ENCODE measurements around the gene PHF13.
"Not testable (repeated sequence)": the region's sequence is repeated elsewhere in the genome, so short reads cannot be mapped to it uniquely, and the experiment has no call there.

Gene PHF13

DNA sequence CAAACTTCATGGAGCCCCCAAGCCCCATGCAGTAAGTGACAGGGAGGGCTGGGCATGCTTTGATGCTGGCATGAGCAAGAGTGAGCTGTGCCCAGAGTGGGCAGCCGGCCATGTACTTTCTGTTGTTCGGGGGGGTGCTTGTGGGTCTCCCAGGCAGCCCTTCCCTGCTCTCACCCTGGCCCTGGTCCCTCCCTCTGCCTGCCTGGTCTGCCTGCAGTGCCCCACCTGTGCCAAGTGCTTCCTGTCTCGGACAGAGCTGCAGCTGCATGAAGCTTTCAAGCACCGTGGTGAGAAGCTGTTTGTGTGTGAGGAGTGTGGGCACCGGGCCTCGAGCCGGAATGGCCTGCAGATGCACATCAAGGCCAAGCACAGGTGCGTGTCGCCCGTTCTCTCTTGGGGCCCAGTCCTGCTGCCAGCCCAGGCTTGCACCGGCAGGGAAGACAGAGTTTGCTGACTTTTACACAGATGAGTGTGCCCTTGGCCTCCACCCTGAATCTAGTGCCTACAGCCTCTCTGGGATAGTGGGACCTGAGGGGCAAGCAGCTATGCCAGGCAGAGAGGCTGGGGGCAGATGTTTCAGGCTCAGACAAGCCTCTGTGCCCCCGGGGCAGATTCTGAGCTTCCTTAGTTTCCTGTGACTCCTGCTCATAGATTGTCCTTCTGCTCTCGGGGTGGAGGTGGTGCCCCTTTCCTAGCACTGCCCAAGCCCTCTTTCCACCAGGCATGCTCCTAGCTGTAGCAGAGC lies 26.1 kb upstream of the PHF13 start:
- no peak for DNase-seq

DNA sequence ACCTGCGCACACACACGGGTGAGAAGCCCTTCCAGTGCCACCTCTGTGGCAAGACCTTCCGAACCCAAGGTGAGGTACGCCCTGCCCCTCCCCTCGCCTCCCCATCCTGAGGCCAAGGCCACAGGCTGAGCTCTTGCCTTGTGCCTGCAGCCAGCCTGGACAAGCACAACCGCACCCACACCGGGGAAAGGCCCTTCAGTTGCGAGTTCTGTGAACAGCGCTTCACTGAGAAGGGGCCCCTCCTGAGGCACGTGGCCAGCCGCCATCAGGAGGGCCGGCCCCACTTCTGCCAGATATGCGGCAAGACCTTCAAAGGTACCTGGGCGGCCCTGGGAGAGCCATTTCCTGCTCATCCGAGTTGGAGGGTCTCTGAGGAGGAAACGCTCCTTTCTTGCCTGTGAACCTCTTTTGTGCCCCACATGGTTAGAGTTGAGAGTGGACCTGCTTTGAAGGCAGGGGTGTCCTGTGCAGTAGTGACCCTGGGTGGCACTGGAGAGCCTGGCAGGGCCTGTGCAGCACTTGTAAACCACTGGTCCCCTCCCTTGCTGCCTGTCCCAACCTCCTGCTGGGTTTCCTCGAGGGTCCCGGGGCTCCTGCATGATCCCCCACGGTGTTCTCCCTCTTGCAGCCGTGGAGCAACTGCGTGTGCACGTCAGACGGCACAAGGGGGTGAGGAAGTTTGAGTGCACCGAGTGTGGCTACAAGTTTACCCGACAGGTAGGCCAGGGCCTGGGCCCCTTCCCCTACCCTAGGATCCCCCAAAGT lies 25.2 kb upstream of the PHF13 start:
- no peak for DNase-seq

DNA sequence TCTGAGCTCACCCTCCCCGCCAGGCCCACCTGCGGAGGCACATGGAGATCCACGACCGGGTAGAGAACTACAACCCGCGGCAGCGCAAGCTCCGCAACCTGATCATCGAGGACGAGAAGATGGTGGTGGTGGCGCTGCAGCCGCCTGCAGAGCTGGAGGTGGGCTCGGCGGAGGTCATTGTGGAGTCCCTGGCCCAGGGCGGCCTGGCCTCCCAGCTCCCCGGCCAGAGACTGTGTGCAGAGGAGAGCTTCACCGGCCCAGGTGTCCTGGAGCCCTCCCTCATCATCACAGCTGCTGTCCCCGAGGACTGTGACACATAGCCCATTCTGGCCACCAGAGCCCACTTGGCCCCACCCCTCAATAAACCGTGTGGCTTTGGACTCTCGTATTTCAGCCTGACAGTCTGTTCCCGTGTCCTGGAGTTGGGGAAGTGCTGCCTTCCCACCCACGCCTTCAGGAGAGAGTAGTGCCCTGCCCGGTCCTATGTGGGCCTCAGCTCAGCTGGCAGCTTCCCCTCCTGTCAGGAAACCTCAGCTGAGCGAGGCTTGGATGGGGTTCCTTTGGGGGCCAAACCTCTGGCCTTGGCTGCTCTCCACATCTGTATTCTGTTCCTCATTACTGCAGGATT lies 24.5 kb upstream of the PHF13 start:
- DNase-seq: no peak

DNA sequence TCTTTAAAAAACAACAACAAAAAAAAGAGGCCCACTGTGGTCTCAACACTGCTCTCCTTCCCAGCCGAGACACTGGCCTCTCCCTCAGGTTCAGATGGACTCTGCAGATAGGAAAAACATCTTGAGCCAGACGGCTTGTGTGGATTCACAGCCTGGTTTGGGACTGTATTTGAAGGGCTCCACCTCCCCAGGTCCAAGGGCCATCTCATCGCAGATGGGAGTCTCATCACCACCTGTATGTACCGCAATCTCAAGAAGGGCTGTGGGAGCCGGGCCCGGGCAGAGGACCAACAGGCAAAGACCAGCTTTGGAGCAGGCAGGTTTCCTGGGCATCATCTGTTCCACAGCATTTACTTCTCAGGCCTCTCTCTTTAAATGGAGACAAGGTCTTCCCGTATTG lies 23.5 kb upstream of the PHF13 start:
- no peak for DNase-seq

DNA sequence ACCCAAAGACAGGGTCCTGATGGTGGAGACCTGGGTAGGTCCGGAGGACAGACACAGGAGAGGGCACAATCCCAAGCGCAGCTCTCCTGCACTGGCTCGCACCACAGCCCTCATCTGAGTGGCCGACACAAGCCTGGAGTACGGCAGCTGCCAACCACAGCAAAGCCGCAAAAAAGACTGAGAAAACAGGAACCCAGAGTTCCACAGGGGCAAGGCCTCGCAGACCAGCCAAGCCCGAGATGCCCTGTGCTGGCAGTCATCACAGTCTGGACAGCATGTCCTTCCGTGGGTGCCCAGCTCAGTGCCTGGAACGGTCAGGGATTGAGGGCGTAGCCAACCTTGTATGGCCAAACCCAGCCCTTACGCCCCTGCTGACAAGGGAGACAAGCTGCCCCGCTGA lies 22.3 kb upstream of the PHF13 start:
- no peak for DNase-seq

DNA sequence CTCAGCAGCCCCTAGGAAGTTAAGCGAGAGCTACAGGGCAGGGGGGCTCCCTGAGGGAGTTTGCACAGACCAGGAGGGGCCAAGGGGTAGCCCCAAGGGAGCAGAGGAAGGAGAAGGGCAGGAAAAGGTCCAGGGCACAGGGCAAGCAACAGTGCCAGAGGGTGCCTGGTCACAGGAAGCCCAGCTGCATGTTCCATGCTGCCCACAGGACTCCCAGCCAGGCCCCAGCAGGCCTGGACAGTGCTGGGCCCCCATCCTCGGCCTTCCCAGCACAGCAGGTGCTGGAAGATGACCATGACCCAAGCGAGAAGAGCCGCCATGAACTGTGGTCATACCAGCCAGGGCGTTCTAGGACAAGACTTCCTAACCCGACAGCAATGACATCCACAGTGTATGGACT lies 21.9 kb upstream of the PHF13 start:
- no peak for DNase-seq

DNA sequence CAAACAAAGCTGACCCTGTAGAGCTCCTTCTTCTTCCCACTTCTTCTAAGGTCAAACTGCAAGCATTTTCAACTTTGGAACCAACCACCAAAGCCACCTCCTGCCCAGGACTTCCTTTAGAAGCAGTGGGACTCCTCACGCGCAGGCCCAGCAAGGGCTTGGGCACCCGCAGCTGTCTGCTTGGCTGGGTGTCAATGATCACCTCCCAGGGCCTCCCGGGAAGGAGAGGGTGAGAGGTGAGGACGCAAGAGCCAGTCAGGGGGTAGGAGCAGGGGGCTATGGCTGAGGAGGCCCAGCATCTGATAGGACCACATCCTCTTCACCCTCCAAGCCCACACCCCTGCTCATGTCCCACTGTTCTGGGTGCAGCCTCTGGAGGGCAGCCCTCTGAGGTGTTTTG lies 21.1 kb upstream of the PHF13 start:
- no peak for DNase-seq

DNA sequence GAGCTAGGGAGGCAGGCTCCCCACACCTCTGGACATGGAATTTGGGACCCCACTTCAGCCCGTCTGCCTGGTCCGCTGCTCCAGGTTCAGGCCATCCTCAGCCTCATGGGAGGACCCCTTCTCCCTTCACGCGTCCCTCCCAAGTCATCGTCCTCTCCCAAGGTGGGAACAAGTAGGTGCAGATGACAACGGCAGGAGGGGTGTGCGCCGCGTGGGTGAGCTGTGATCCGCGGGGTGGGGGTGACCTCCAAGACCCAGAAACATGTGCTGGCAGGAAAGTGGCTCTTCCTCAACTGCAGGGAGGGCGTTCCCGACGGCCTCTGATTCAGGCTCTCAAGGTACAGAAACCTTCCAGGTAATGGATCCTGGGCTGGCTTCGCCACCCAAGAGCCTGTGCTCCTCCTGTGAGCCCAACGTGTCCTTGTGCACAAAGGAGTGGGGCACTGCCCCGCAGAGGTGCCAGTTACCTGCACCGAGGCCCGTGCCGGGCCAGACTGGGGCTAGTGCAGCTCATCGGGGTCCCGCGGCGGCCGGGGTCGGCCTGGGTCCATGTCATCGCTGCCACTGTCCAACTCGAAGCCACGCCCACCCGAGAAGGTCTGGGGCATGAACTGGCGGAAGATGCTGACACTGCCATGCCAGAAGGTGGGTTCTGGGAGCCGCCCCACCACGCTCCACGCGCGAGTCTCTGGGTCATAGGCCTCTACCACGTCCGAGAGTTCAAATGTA lies 20.5 kb upstream of the PHF13 start:
- no peak for DNase-seq

DNA sequence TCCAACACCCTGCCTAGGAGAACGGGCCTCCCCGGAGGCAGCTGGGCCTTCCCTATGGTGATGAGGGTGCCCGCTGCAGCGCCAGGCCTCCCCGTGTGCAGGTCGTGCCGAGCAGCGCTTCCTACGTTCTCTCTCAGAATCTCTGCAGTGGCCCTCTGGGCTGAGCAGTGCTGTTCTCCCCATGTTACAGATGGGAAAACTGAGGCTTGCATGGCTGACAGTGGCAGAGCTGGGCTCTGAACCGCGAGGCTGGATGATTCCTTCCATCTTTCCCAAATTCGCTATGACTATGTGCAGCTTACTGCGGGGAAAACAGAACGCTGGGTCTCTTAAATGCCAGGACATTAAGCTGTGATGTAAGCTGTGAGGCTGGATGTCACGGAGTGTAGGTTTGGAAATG lies 19.7 kb upstream of the PHF13 start:
- no peak for DNase-seq

DNA sequence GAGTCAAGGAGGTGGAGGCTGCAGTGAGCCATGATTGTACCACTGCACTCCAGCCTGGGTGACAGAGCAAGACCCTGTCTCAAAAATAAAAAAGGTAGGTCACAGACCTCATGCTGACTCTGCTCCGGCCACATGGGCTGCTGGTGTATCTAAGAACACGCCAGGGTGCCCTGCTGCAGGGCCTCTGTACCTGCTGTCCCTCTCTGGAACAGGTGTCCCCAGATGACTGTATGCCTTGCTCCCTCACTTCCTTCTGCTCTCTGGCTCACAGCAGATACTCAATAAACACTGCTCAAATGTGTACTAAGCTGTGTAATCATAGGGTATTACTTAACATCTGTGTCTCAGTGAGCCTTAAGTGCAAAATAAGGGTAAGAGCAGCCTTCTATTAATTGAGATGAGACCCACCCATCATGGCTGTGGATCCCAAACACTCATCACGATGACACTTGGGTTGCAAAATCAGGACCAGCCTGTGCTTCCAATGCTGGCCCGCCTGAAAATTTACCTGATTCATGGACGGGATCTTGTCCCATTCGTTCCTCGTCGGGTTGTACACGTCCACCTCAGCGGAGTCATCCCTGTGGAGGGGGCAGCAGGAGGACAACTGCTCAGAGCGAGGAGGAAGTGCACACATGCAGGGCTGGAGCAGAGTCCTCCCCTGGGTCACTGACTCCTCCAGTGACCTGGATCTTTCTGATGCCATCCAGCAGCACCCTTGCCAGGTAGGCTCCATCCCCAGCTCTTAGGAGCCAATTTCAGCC lies 18.4 kb upstream of the PHF13 start:
- no peak for DNase-seq

DNA sequence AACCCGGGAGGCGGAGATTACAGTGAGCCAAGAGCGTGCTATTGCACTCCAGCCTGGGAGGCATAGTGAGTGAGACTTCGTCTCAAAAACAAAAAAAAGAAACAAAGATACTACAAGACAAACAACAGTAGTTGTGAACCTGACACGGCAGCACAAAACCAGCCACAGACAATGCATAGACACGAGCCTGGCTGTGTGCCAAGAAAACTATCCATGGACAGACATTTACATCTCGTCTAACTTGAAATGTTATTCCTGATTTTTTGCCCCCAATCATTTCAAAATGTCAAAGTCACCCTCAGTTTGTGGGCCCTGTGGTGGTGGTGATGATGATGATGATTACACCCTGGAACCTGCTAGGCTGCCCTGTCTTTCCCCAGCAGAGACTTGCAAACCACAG lies 17.2 kb upstream of the PHF13 start:
- DNase-seq: no peak

DNA sequence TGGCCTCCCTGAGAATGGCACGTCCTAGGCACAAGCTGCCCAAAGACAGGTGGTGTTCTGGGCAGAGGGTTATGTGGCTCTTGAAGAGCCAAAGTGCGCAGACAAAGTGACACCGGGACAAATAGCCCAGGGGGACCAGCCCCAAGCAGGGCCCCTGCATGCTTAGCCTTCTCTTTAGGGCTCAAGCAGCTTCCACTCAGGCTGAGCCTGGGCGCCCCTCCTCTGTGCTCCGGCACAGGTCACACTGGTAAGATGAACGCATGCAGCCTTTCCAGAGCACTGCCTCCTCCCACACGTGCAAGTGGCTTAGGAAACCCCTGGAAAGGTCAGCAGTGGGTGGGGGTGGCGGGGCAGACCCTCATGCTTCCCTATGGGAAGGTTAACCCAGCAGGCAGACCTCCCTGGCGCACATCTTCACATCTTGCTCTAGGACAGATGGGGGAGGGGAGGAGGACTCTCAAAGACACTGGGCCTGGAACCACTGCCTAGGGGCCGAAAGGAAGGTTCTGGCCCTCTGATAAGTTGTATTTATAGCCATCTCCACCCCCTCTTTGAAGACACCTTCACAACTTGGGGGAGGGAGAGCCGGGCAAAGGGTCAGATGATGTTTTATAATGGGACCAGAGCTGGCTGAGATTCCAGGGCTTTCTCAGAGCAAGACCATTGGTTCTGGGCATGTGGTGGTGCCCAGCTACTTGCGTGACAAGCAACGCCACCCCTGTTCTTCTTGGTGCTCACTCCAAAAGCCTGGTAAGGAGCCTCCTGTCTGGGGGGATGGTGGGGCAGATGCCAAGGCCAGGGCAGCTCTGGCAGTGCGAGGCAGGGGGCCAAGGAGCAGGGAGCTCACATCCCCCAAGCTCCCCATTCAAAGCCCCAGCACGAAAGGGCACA lies 16.4 kb upstream of the PHF13 start:
- no peak for DNase-seq

DNA sequence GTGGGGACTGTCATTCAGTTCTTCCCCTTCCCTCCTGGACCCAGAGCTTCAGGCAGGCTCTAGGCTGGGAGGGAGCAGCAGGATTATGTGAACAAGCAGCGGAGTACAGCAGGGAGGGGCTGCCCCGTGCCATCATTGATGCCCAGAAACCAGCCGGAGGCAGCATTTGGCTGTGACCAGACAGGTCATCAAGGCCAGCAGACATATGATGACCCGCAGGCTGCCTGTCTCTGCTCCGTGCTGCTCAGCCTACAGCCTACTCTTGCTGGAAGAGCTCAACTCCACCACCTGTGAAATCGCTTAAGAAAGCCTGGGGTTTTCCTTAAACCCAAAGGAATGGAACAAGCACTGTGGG lies 15.8 kb upstream of the PHF13 start:
- no peak for DNase-seq

DNA sequence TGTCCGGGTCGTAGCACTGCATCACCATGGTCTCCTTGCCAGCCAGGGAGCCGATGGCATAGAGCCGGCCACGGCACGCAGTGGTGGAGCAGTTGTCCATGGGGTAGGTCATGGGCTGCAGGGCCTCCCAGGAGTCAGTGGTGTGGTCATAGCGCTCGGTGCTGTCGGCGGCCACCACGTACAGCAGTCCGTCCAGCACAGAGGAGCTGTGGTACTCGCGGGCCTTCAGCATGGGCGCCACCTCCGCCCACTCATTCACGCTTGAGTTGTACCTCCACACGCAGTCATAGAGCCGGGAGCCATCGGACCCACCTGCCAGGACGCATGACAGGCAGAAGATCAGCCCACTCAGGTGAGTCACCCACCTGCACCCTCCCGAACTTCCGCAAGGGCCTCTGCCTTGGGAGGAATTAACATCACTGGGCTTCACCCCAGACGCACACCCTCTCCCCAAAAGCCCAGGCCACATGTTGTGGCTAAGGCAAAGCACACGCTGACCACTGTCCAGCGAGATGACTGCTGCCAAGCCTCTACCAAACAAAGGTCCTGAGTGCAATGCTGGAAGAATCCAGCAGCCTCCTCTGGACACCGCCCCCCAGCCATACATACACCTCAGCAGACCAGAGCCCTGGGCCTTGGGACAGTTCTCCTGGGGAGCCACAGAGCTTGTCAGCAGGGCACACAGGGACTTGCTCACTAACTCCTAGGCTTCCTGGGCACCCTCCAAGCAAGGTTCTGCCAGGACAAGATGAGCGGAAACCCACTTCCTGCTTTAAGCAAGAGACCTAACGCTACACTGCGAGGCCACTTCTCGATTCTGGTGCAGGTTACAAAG lies 14.2 kb upstream of the PHF13 start:
- peak in 2 of 4 experiments; percentile 25 to 32 for DNase-seq

DNA sequence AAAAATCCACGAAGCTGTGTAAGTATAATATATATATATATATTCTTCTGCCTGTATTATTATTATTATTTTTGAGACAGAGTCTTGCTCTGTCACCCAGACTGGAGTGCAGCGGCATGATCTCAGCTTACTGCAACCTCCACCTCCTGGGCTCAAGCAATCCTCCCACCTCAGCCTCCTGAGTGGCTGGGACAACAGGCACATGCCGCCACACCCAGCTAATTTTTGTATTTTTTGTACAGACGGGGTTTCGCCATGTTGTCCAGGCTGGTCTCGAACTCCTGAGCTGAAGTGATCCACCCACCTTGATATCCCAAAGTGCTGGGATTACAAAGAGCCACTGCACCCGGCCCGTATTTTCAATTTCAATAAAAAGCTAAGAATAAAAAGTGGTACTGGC lies 13.5 kb upstream of the PHF13 start:
- DNase-seq: not testable (repeated sequence)

DNA sequence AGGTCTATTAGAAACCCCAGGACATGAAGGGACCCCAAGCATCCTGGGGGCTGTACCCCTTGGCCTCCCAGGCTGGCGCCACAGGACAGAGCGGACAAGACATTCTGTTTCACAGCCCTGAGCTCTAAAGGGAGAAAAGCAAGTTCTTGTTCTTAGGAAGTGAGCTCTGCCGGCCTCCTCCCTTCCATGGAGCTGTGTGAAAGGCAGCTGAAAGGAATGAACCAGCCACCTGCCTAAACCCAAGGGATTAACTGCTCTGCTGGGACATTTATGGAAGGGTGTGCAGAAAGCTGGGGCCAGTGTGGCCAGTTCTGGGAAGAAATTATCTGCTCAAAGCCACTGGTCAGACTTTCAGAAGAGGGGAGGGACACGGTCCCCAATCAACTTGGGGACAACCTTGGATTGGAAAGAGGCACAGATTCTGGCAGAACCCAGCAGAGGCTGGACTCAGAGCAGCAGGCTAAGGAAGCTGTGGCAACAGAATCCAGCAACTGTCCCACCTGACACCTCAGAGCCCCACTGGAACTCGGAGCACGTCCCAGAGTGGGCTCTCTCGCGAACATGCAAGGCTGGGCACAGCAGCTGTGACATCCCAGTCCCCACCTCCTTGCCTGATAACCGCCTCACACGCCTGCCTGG lies 13.0 kb upstream of the PHF13 start:
- DNase-seq: no peak

DNA sequence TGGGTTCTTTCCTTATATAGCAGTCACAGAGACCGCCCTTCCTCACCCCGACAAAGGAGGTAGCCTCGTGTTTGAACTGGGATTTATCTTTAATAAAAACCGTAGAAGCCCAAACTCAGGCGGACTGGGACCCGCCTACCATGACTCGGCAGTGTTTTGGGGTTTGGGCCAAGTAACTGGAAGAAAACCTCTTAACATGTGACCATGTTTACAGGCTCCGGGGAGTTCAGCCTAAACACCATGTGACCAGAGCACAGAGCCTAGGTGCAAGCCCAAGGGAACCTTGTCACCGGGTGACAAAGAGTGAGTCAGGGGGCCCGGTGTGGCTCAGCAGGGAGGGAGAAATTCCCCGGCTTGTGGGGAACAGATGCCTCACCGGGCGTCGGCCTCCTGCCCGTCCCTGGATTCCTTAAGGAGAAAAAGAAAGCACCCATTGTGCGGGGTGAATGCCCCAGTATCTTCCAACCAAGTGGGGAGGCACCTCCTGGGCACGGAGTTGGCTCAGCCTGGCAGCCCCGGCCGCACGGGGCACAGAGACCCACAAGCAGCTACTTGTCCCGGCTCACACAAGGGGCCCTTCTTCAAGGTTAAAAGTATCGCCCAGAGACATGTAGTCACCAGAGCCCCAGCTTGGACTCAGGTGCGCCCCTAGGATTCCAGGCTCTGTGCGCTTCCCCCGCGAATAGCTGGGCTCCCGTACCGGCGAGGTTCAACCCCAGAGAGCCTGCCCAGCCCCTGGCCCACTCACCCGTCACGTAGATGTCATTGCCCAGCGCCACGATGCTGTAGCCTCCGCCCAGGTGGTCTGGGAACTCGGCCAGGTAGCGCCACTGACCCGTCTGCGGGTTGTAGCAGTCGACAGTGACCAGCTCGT lies 12.2 kb upstream of the PHF13 start:
- peak; percentile 33 to 56 (median 44) for DNase-seq

DNA sequence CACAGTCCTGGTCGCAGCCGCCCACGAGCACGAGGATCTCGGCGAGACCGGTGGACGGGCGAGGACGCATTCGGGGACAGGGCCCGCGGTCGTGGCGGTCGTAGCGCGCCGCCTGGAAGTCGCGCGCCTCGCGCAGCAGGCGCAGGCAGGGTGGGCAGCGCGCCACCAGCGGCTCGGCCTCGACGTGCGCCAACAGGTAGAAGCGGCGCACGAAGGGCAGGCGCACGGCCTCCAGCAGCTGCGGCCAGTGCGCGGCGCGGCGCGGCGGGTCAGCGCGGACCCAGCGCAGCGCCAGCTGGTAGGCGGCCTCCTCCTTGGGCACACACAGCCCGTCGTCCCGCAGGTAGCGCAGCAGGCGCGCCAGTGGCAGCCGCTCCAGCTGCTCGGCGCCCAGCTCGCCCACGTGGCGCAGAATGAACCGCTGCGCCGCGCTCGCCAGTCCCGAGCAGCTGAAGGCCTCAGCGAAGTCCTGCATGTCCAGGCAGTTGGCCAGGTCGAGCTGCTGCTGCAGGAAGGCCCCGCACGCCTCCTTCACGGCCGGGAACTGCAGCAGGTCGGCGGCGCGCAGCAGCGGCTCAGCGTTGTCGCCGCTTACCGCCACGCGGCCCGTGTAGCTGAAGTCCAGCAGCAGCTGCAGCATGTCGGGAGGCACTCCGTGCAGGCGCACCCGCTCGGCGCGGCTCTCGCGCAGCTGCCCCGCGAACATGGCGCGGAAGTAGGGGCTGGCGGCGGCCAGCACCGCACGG lies 11.4 kb upstream of the PHF13 start:
- no peak for DNase-seq

Measured in activated naive CD4-positive, alpha-beta T cell (primary cell).